PFSK-1 (cell line): ENCODE data around the gene IPPK.

ENCODE experiments used
- FOXP2 ChIP-seq: optimal IDR thresholded peaks from 2 replicates; pipeline ENCODE3; 2011; ENCODE audit warnings: borderline replicate concordance, control low read depth, inconsistent platforms; ENCODE audit not compliant: insufficient read depth; ENCODE audit errors: extremely low read length, extremely low read depth
- POLR2AphosphoS5 ChIP-seq: IDR thresholded peaks from 2 replicates; pipeline ENCODE4 v1.6.1; 2012; ENCODE audit warnings: low read depth, mild to moderate bottlenecking, control low read depth, low read length, moderate library complexity
- SIN3A ChIP-seq: IDR thresholded peaks from 2 replicates; pipeline ENCODE4 v1.6.1; 2012; ENCODE audit warnings: mild to moderate bottlenecking, low read length, moderate library complexity, borderline replicate concordance; ENCODE audit not compliant: insufficient read depth
- TAF1 ChIP-seq: IDR thresholded peaks from 2 replicates; pipeline ENCODE4 v1.6.1; 2012; ENCODE audit warnings: low read length, control low read depth, borderline replicate concordance; ENCODE audit not compliant: insufficient read depth
- TF ChIP-seq, protein P1 (sequence below), 2 experiments: IDR thresholded peaks; 2 replicates each; pipeline versions ENCODE4 v1.6.1 to v1.8.0; 2011 to 2012; ENCODE audit warnings: low read depth in 2 of 2, low read length in 2 of 2, control low read depth in 1 of 2, inconsistent platforms in 1 of 2, mild to moderate bottlenecking in 1 of 2, moderate library complexity in 1 of 2; ENCODE audit not compliant: insufficient read depth in 1 of 2

The IPPK gene

DNA sequence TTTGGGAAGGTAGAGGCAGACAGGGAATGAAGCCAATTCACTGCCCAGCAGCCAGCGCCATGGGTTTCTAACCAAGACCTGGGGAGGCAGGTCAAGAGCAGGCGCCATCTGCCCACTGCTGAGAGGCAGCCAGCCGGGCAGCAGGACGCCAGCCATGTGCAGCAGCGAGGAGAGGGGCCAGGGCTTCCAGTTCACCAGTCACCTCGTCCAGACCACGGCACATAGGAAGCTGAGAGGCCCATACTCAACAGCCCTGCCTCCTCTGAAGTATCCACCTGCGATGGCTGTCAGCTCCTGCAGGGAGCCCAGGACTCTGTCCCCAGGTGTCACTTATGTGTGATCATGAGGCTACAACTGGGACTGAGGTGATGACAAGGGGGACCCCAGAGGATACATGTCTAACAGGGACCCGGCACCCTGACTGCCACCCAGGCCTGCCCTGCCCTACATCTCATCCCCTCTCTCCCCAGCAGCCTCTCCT, 30.1 kb downstream of the IPPK start:
- TF ChIP-seq FOXP2 (no peak), POLR2AphosphoS5 (no peak), SIN3A (no peak), TAF1 (no peak)
- TF ChIP-seq, protein P1, sequence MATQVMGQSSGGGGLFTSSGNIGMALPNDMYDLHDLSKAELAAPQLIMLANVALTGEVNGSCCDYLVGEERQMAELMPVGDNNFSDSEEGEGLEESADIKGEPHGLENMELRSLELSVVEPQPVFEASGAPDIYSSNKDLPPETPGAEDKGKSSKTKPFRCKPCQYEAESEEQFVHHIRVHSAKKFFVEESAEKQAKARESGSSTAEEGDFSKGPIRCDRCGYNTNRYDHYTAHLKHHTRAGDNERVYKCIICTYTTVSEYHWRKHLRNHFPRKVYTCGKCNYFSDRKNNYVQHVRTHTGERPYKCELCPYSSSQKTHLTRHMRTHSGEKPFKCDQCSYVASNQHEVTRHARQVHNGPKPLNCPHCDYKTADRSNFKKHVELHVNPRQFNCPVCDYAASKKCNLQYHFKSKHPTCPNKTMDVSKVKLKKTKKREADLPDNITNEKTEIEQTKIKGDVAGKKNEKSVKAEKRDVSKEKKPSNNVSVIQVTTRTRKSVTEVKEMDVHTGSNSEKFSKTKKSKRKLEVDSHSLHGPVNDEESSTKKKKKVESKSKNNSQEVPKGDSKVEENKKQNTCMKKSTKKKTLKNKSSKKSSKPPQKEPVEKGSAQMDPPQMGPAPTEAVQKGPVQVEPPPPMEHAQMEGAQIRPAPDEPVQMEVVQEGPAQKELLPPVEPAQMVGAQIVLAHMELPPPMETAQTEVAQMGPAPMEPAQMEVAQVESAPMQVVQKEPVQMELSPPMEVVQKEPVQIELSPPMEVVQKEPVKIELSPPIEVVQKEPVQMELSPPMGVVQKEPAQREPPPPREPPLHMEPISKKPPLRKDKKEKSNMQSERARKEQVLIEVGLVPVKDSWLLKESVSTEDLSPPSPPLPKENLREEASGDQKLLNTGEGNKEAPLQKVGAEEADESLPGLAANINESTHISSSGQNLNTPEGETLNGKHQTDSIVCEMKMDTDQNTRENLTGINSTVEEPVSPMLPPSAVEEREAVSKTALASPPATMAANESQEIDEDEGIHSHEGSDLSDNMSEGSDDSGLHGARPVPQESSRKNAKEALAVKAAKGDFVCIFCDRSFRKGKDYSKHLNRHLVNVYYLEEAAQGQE (IDR thresholded peaks at IDR 0.05; ENCODE audit: insufficient read depth in 1 of 2, low read depth in 2 of 2, low read length in 2 of 2) = no peak

DNA sequence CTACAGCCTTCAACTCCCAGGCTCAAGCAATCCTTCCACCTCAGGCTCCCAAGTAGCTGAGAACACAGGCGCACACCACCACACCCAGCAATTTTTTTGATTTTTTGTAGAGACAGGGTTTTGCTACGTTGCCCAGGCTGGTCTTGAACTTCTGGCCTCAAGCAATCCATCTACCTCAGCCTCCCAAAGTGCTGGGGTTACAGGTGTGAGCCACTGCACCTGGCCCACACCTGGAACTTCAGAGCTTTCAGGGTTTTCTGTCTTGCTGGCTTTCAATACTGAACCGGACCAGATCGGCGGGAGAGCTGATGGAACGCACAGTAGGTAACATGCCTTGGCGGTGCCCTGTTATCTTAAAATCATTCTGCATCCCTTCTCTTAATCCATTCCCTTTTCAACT, 30.8 kb downstream of the IPPK start:
- no peak for TF ChIP-seq POLR2AphosphoS5
- TF ChIP-seq, protein P1 (IDR thresholded peaks at IDR 0.05; ENCODE audit: insufficient read depth in 1 of 2, low read depth in 2 of 2, low read length in 2 of 2) = no peak
- no peak for TF ChIP-seq FOXP2
- no peak for TF ChIP-seq SIN3A
- TF ChIP-seq TAF1 = no peak

DNA sequence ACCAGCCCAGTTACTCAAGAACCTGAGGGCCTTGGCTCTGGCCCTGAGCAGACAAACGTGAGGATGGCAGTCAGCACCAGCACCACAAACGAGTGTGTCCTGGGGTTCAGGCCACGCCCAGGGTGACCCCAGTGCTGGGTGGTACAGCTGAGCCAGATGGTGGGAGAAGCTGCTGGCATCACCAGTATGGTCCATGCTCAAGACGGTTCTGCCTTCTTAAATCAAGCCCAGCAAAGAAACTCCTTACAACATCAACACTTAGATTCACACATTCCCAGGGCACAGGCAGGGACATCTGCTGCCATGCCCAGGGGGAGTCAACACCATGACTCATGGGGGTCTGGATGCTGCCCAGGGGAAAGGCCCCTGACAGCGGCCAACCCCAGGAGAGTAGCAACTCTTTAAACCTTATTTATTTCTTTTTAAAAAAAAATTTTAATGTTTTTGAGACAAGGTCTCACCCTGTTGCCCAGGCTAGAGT, 31.3 kb downstream of the IPPK start:
- TF ChIP-seq SIN3A (no peak), TAF1 (no peak), POLR2AphosphoS5 (no peak), FOXP2 (no peak)
- TF ChIP-seq, protein P1 (IDR thresholded peaks at IDR 0.05; ENCODE audit: insufficient read depth in 1 of 2, low read depth in 2 of 2, low read length in 2 of 2) = no peak

DNA sequence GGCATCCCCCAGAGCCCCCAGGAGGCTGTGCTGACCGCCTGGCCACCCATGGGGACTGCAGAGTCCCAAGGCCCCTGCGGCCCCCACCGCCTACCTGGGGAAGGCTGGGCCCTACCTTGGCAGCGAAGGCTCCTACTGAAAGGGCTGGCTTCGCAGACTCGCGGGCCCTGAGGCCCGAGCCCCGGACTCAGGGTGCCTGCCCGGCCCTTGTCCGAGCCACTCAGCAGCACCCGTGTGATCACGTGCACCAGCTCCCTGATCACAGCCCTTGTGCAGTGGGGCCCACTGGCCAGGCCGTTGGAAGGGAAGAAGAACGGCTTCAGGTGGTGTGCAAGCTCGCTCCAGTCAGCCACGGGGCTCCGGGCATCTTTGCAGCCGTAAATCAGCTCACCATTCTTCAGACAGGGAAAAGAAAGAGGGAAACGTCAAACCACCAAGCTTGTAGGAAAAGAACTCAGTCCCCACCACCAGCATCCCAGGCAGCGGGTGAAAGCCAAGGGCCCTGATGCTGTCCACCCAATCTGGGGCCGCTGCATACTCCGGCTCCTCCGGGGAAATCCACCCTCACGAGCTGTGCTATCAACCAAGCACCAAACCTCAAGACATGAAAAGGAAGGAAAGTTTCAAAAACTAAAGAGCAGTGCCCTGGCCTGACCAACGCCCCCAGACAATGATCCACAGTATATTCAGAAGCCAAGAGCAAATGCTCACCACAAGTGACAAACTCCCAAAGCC, 31.9 kb downstream of the IPPK start:
- no peak for TF ChIP-seq SIN3A
- TF ChIP-seq POLR2AphosphoS5 = no peak
- TF ChIP-seq FOXP2 = no peak
- TF ChIP-seq, protein P1 (IDR thresholded peaks at IDR 0.05; ENCODE audit: insufficient read depth in 1 of 2, low read depth in 2 of 2, low read length in 2 of 2) = no peak
- TF ChIP-seq TAF1 = no peak
